Vagina (tissue), 2 donors: ENCODE measurements around the gene TENM4. TPM values are rescaled to one million over a fixed set of nuclear protein-coding genes. Genes with fewer than 3 reads are reported as not detected.

Experiments
- DNase-seq, 2 donors: peaks; one replicate each; pipeline ENCODE4 v3.0.0-alpha.2; 2017; ENCODE audit errors: extremely low spot score in 2 of 2
- H3K27ac ChIP-seq: fragments of 200-600 bp; sonication (generic); one replicate; pipeline ENCODE4 v1.5.1; 2019
- H3K27me3 ChIP-seq: fragments of 200-600 bp; sonication (generic); one replicate; pipeline ENCODE4 v1.5.1; 2019
- H3K36me3 ChIP-seq, 2 donors: fragments of 200-600 bp; sonication (generic); one replicate each; pipeline ENCODE4 v1.5.1; 2017 to 2019
- H3K4me1 ChIP-seq: fragments of 200-600 bp; sonication (generic); one replicate; pipeline ENCODE4 v1.5.1; 2019
- H3K4me3 ChIP-seq, 2 donors: fragments of 200-600 bp; sonication (generic); 1 replicate in 1 of 2; 2 replicates in 1 of 2; pipeline ENCODE4 v1.5.1; 2016 to 2019
- H3K9me3 ChIP-seq: fragments of 200-600 bp; sonication (generic); one replicate; pipeline ENCODE4 v1.5.1; 2019
- CTCF ChIP-seq, 3 experiments: fragments of 450-650 bp in 2 of 3; fragments of 200-600 bp in 1 of 3; sonication (generic) in 1 of 3; IDR thresholded peaks; one replicate each; pipeline ENCODE4 v1.5.1; 2017 to 2019; ENCODE audit warnings: antibody characterized with exemption in 3 of 3, mild to moderate bottlenecking in 2 of 3, moderate library complexity in 2 of 3
- POLR2A ChIP-seq, 2 donors: fragments of 450-650 bp; IDR thresholded peaks; one replicate each; pipeline ENCODE4 v1.6.1; 2017; ENCODE audit warnings: antibody characterized with exemption in 2 of 2, mild to moderate bottlenecking in 2 of 2, moderate library complexity in 2 of 2
- POLR2AphosphoS5 ChIP-seq, 2 donors: sonication (generic); formaldehyde crosslinking; IDR thresholded peaks; one replicate each; pipeline ENCODE4 v1.9.0; 2017; ENCODE audit warnings: antibody characterized with exemption in 2 of 2, mild to moderate bottlenecking in 2 of 2, low read depth in 1 of 2; ENCODE audit not compliant: insufficient read depth in 1 of 2
- intact Hi-C: fragments of 100-400 bp; cut with DNase I; formaldehyde crosslinking; loops from one replicate; pipeline ENCODE4 v1.15.1; 2023
- total RNA-seq: library from RNA; depleted of rRNA; stranded (reverse); fragments of >200 nt; gene quantifications from one replicate; pipeline ENCODE4 v1.2.3, GENCODE V29; 2016

Gene TENM4
- total RNA-seq, 1 donor from 2014 or later, result 12.5 TPM

GRCh38 chr11:79336797-79337517, 103.9 kb downstream of the TENM4 start:
- intact Hi-C loops, result no loop called here
- no peaks in the 10 kb centered on the region for H3K36me3 ChIP-seq
- DNase-seq, result no peak
- no peaks in the 10 kb centered on the region for H3K9me3 ChIP-seq
- no peaks in the 10 kb centered on the region for H3K27me3 ChIP-seq
- no peak overlapping the region for H3K4me3 ChIP-seq
- no peak overlapping the region for H3K27ac ChIP-seq
- TF ChIP-seq CTCF (IDR thresholded peaks at IDR 0.05) (no peak), POLR2A (IDR thresholded peaks at IDR 0.05) (no peak), POLR2AphosphoS5 (IDR thresholded peaks at IDR 0.05; ENCODE audit: insufficient read depth in 1 of 2, low read depth in 1 of 2) (no peak)
- no peaks in the 10 kb centered on the region for H3K4me1 ChIP-seq

- Histone ChIP-seq H3K27ac (no peak overlapping the region), H3K4me3 (no peak overlapping the region), H3K36me3 (no peaks in the 10 kb centered on the region), H3K4me1 (no peaks in the 10 kb centered on the region), H3K27me3 (no peaks in the 10 kb centered on the region), H3K9me3 (no peaks in the 10 kb centered on the region)
- no peak for DNase-seq
- intact Hi-C loops, result no loop called here
- no peak for TF ChIP-seq POLR2A (IDR thresholded peaks at IDR 0.05)
- TF ChIP-seq POLR2AphosphoS5 (IDR thresholded peaks at IDR 0.05; ENCODE audit: insufficient read depth in 1 of 2, low read depth in 1 of 2), result no peak
- TF ChIP-seq CTCF (IDR thresholded peaks at IDR 0.05), result no peak
Measured at GRCh38 chr11:79335681-79336080, 105.1 kb downstream of the TENM4 start.

- TF ChIP-seq CTCF (IDR thresholded peaks at IDR 0.05), result no peak
- TF ChIP-seq POLR2A (IDR thresholded peaks at IDR 0.05), result no peak
- no peak for TF ChIP-seq POLR2AphosphoS5 (IDR thresholded peaks at IDR 0.05; ENCODE audit: insufficient read depth in 1 of 2, low read depth in 1 of 2)
- Histone ChIP-seq H3K36me3 (no peaks in the 10 kb centered on the region), H3K4me1 (no peaks in the 10 kb centered on the region), H3K27me3 (no peaks in the 10 kb centered on the region), H3K27ac (no peak overlapping the region), H3K9me3 (no peaks in the 10 kb centered on the region), H3K4me3 (no peak overlapping the region)
- intact Hi-C loops, result no loop called here
- DNase-seq, result no peak
Measured at GRCh38 chr11:79333355-79333754, 107.5 kb downstream of the TENM4 start.

DNA sequence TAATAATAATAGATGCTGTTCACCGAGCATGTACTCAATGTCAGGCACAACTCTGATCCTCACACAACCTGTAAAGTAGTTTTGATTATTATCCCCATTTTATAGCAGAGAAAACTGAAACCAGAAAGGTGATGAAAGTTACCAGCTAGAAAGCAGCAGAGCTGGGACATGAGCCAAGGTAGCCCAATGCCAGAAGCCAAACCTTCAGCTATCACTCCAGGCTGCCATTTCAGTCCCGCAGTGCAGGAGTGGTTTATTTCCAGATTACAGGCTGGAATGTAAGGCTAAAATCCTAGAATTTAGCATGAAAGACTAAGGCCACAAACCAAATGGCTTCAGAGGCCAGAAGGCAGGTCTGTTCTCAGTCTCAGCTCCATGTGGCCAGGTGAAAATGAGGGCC, 108.8 kb downstream of the TENM4 start:
- no peaks in the 10 kb centered on the region for H3K4me1 ChIP-seq
- DNase-seq, result no peak
- H3K4me3 ChIP-seq, result no peak overlapping the region
- H3K36me3 ChIP-seq, result no peaks in the 10 kb centered on the region
- H3K9me3 ChIP-seq, result no peaks in the 10 kb centered on the region
- H3K27me3 ChIP-seq, result no peaks in the 10 kb centered on the region
- intact Hi-C loops, result no loop called here
- TF ChIP-seq CTCF (IDR thresholded peaks at IDR 0.05) (no peak), POLR2AphosphoS5 (IDR thresholded peaks at IDR 0.05; ENCODE audit: insufficient read depth in 1 of 2, low read depth in 1 of 2) (no peak), POLR2A (IDR thresholded peaks at IDR 0.05) (no peak)
- H3K27ac ChIP-seq, result no peak overlapping the region

DNA sequence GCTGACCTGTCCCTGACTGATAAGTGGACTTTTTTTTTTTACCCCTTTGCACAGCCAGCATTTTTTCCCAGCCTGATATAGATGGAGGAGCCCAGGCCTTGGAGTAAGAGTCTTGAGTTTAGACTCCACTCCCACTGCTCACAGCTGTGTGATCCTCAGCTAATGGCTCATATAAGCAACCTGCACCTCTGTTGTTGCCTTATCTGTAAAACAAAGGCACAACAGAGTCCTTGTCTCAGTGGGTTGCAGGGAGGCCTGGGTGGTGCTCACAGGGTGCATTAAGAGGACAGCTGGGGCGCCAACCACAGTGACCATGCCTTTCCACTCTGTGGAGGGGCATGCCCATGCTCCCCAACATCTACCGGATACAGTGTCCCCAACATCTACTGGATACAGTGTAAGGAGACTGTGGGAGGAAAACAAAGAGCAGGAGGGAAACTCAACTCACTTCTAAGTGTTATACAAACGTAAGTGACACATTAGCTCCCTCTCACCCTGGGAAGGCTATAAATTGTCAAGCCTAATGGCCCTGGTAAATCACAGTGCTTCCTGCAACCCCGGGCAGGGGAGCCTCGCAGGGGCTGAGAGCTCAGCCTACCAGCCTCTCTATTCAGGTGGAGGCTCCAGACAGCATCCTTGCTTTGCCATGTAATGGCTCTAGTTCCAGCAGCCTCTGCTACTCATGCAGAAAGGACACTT, 109.5 kb downstream of the TENM4 start:
- intact Hi-C loops, result no loop called here
- TF ChIP-seq POLR2AphosphoS5 (IDR thresholded peaks at IDR 0.05; ENCODE audit: insufficient read depth in 1 of 2, low read depth in 1 of 2), result no peak
- TF ChIP-seq POLR2A (IDR thresholded peaks at IDR 0.05), result no peak
- no peak for TF ChIP-seq CTCF (IDR thresholded peaks at IDR 0.05)
- Histone ChIP-seq H3K9me3 (no peaks in the 10 kb centered on the region), H3K36me3 (no peaks in the 10 kb centered on the region), H3K4me3 (no peak overlapping the region), H3K27me3 (no peaks in the 10 kb centered on the region), H3K27ac (no peak overlapping the region), H3K4me1 (no peaks in the 10 kb centered on the region)
- no peak for DNase-seq
